GM18873 (cell line): ENCODE results near the gene TADA1.
"Not testable (repeated sequence)": the region's sequence is repeated elsewhere in the genome, so short reads cannot be mapped to it uniquely, and the experiment has no call there.

Experiments
- ATAC-seq: cut with Tn5 transposase; IDR thresholded peaks from one replicate; pipeline ENCODE4 v1.9.1; 2021; ENCODE audit warnings: mild to moderate bottlenecking, moderate library complexity, moderate number of reproducible peaks; ENCODE audit not compliant: unreplicated experiment, low FRiP score

The TADA1 gene

GRCh38 chr1:166844791-166845190 lies 31.3 kb downstream of the TADA1 start:
- no peak for ATAC-seq

DNA sequence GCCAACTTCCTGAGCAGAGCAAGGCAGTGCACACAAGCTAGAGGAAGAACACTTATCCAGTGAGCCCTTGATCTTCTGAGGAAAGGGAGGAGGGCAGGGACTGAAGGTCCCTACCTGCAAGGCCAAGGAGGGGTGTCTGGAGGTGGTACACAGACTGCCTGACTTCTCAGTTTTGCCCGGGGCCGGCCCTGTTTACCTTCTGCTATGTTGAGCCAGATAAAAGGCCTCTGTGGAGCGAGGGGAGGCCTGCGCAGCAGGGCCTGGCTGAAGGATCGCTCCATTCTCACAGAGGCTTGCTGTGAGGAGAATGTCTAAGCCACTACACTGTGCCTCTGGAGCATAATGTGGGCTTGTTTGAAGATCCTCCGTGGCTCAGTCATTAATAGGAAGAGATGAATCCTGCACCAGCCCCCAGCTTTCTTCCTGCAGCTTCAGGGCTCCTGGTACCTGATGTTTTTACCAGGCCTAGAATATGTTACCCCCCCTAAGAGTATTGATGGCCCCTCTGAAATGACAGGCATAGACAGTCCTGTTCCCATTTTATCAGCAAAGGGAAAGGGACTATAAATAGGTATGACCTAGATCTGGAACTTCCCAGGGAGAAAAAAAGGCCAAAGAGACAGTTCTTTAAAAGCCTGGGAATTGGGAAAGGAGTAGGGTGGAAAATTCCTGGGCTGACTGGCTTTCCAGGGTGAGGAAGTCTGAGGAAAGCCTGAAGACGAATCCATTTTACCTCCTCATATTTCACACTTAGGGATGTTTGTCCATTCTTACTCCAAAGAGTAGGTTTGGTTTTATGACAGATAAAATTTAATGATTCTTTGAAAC lies 32.1 kb downstream of the TADA1 start:
- ATAC-seq = no peak

DNA sequence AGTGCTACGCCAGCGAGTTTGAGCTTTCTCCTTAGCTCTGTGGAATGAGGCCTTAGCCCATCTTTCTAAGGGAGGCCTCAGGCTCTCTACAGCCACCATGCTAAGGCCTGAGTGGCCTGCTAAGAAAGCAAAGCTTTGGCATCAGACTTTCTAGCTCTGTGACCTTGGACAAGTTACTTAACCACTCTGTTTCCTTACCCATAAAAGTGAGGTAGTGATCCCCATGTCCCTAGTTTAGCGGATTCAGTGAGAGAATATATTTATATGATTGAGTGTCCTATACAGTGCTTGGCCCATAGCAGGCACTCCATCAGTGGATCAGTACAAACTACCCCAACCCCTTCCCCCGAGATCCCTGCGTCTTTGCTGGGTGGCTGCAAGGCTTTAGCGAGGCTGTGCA lies 32.7 kb downstream of the TADA1 start:
- no peak for ATAC-seq

DNA sequence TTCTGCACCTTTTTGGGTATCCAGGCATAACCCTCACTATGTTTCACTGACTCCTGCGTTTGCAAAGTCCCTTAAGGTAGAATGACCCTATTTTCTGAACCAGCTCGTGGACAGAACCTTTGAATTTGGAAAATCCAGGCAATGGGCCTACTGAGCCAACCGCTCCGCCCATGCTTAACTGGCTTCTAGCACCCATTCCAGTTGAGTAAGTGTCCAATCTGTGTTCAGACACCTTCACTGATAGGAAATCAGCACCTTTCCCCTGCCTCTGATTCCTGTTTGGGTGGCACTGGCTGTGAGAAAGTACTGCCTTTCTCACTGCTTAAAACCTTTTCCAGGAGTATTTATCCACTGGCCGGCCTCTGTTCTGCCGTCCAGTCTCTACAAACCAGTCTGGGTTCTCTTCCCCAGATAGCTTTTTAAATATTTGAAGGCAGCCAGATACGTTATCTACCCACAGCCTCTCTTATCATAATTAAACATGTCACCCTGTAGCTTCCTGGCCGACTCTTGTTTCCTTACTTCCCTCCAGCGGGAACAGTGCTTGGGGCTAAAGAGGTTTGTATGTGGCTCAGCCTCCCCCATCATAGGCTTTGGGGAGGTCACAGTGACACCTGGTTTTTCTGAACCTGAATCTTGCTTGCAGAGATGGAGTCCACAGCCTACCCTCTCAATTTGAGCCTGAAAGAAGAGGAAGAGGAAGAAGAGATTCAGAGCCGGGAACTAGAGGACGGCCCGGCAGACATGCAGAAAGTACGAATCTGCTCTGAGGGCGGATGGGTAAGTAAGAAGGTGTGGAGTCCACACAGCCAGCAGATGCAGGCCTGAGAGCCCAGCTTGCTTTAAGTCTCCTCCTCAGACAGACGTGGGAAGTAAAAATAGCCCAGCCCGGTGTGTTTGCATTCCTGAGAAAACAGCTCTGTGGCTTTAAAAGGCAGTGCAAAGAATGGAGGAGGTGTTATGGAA lies 35.5 kb downstream of the TADA1 start:
- ATAC-seq = no peak

GRCh38 chr1:166839600-166840308 lies 36.3 kb downstream of the TADA1 start:
- no peak for ATAC-seq

DNA sequence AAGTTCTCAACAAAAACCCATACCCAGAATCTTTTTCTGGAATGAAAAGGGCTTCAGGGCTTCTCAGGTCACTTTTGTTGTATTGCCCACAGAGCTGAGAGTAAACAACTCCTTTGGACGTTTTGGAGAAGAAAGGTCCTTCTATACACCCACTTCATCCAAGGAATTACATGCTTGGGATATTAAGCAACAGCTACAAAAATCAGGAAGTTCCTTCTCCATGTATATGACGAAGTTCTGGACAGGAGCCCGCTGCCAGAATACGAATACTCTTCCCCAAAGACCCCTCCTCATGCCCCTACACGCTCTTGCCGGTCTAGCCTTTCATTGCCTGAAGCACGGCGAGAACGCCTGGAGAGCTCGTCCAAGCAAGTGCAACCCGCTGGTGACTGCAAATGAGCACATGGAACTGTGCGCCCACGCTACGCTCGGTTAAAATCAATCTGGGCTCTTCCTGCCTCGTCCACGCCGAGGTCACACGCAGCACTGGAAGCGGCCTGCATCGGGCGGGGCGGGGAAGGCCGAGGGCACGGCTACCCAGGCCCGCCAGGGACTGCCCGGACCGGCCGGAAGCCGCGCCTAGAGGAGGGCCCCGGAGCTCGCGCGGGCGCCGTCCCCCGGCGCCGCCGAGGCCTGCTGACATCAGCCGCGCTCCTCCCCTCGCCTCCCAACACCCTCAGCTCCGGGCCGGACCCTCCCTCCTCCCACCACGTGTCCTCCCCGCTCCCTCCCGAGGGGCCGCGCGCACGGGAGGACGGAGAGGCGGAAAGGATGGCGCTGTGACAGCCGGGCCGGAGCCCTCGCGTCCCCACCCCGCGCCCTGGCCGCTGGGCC lies 37.1 kb downstream of the TADA1 start, which contains the start of gene POGK:
Gene POGK (plus strand): TSS at position 710 of the 834 bp plus-strand sequence. CDS start 1,482 bp downstream, outside the sequence.
- peak; percentile 94 for ATAC-seq

DNA sequence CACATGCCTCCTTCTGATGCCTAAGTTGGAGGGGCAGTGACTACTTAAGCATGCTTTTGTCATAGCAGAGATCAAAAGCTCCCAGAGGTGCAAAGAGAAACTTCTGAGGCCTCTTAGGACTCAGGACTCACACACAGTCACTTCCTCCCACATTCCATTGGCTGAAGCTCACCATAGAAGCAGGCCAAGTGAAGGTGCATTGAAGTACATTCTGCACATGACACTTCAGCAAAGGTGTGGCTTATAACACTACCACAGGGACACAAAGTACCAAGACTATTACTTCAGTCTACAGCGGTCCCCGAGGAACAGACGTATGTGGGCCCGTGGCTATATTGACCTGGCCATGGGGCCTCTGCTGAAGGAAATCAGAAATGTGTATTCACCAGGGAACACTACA lies 39.3 kb downstream of the TADA1 start:
- ATAC-seq = no peak

DNA sequence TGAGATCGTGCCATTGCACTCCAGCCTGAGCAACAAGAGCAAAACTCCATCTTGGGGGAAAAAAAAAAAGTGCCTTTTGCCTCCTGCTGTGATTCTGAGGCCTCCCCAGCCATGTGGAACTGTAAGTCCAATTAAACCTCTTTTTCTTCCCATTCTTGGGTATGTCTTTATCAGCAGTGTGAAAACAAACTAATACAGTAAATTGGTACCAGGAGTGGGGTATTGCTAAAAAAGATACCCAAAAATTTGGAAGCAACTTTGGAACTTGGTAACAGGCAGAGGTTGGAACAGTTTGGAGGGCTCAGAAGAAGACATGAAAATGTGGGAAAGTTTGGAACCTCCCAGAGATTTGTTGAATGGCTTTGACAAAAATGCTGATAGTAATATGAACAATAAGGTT lies 46.3 kb downstream of the TADA1 start:
- not testable (repeated sequence) for ATAC-seq

DNA sequence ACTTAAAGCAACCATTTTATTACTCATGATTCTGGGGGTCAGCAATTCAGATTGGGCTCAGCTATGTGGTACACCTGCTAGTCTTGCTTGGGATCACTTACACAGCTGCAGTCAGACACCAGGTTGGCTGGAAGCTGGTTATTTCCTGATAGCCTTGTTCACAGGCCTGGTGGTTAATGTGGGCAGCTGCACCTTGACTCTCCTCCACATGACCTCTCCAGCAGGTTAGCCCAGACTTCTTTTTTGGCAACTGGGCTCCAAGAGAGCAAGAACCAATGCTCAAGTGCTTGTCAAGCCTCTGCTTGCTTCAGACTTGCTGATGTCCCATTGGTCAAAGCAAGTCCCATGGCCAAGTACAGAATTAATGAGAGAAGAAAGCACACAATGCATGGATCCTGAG lies 48.6 kb downstream of the TADA1 start:
- no peak for ATAC-seq

GRCh38 chr1:166822385-166822784 lies 53.7 kb downstream of the TADA1 start:
- ATAC-seq = no peak

- ATAC-seq = no peak
Measured at GRCh38 chr1:166819974-166820373, 56.1 kb downstream of the TADA1 start.

DNA sequence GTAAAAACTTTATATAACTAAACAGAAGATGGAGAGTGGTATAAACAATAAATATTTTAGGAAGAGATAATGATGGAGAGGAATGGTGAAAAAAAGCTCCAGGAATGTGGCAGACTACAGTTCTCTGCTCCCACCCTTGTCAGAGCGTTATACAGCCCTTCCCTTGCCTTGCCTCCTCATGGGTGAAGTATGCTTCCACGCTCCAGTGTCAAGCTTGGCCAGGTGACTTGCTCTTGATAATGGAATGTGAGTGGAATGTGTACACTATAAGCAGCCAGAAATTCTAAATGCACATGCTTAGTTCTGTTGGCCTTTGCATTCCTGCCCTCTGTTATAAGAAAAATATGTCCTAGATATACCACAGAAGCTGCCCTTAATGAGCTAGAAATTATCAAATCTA lies 61.5 kb downstream of the TADA1 start:
- ATAC-seq = no peak

- ATAC-seq = no peak
Measured at GRCh38 chr1:166813508-166814223, 62.4 kb downstream of the TADA1 start.

DNA sequence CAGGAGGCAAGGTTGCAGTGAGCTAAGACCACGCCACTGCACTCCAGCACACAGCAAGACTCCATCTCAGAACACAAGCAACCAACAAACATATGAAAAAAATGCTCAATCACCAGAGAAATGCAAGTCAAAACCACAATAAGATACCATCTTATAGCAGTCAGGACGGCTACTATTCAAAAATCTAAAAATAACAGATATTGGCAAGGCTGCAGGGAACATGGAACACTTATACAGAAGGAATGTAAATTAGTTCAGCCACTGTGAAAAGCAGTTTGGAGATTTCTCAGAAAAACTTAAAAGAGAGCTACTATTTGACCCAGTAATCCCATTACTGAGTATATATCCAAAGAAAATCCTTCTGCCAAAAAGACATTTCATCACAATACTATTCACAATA lies 64.4 kb downstream of the TADA1 start:
- ATAC-seq = no peak

DNA sequence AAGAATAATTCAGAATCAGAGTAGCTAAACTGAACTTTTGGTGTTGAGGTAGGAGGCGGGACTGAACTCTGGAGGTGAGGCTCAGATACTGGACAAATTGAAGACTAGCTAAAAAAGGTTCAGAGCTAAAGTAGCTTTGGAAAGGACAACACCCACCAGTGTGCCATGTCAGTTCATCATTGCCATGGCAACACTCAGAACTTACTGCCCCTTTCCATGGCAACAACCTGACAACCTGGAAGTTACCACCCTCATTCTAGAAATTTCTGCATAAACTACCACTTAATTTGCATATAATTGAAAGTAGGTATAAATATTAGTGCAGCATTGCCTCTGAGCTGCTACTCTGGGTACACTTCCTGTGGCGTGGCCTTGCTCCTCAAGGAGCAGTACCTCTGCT lies 67.1 kb downstream of the TADA1 start:
- no peak for ATAC-seq
